HG03095 (cell line): ENCODE data around the gene NOS2.
"Not testable (repeated sequence)": the region's sequence is repeated elsewhere in the genome, so short reads cannot be mapped to it uniquely, and the experiment has no call there.

Experiments
- ATAC-seq: cut with Tn5 transposase; IDR thresholded peaks from one replicate; pipeline ENCODE4 v1.9.1; 2021; ENCODE audit warnings: moderate library complexity; ENCODE audit not compliant: unreplicated experiment

Gene NOS2

GRCh38 chr17:27756467-27757371 lies 43.6 kb downstream of the NOS2 start:
- ATAC-seq: no peak

- no peak for ATAC-seq
Measured at GRCh38 chr17:27755706-27756466, 44.4 kb downstream of the NOS2 start.

- ATAC-seq: no peak
Measured at GRCh38 chr17:27754549-27754948, 45.8 kb downstream of the NOS2 start.

- not testable (repeated sequence) for ATAC-seq
Measured at GRCh38 chr17:27753726-27754125, 46.6 kb downstream of the NOS2 start.

GRCh38 chr17:27752831-27753619 lies 47.3 kb downstream of the NOS2 start:
- not testable (repeated sequence) for ATAC-seq

GRCh38 chr17:27751622-27752490 lies 48.5 kb downstream of the NOS2 start:
- no peak for ATAC-seq

- ATAC-seq: no peak
Measured at GRCh38 chr17:27751166-27751565, 49.2 kb downstream of the NOS2 start.

GRCh38 chr17:27749562-27750150 lies 50.7 kb downstream of the NOS2 start:
- not testable (repeated sequence) for ATAC-seq

- no peak for ATAC-seq
Measured at GRCh38 chr17:27748360-27748825, 51.9 kb downstream of the NOS2 start.

GRCh38 chr17:27747462-27748359 lies 52.6 kb downstream of the NOS2 start:
- ATAC-seq: no peak

- ATAC-seq: no peak
Measured at GRCh38 chr17:27746881-27747280, 53.4 kb downstream of the NOS2 start.

GRCh38 chr17:27746320-27746719 lies 54.0 kb downstream of the NOS2 start:
- ATAC-seq: not testable (repeated sequence)

- ATAC-seq: not testable (repeated sequence)
Measured at GRCh38 chr17:27745207-27745830, 55.0 kb downstream of the NOS2 start.

GRCh38 chr17:27743281-27743885 lies 56.9 kb downstream of the NOS2 start:
- no peak for ATAC-seq

GRCh38 chr17:27741971-27742575 lies 58.3 kb downstream of the NOS2 start:
- no peak for ATAC-seq

- ATAC-seq: no peak
Measured at GRCh38 chr17:27741361-27741861, 58.9 kb downstream of the NOS2 start.

- ATAC-seq: not testable (repeated sequence)
Measured at GRCh38 chr17:27740541-27740940, 59.8 kb downstream of the NOS2 start.
